H1 (cell line): ENCODE measurements around the gene SHROOM4. TPM values are rescaled to one million over a fixed set of nuclear protein-coding genes. Genes with fewer than 3 reads are reported as not detected.

ENCODE experiments used
- CEBPB ChIP-seq: IDR thresholded peaks from 2 replicates; pipeline ENCODE4 v1.6.1; 2012; ENCODE audit warnings: low read depth, low read length
- FOSL1 ChIP-seq: IDR thresholded peaks from 2 replicates; pipeline ENCODE4 v1.6.1; 2011; ENCODE audit warnings: mild to moderate bottlenecking, low read depth, low read length, moderate library complexity; ENCODE audit not compliant: insufficient read depth
- MAX ChIP-seq: IDR thresholded peaks from 2 replicates; pipeline ENCODE4 v1.6.1; 2012; ENCODE audit warnings: inconsistent platforms
- POLR2AphosphoS5 ChIP-seq: IDR thresholded peaks from 2 replicates; pipeline ENCODE4 v1.6.1; 2011; ENCODE audit warnings: low read depth, low read length
- SP1 ChIP-seq: IDR thresholded peaks from 2 replicates; pipeline ENCODE4 v1.6.1; 2011; ENCODE audit warnings: low read depth, low read length
- SUZ12 ChIP-seq: fragments of 200-600 bp; sonication (generic); IDR thresholded peaks from 2 replicates; pipeline ENCODE4 v1.6.1; 2012; ENCODE audit warnings: mild to moderate bottlenecking, inconsistent platforms, low read length, moderate library complexity, mixed read lengths
- polyA plus RNA-seq, 7 experiments: library from polyadenylated mRNA; depleted of rRNA in 3 of 7; stranded (reverse) in 5 of 7; unstranded in 2 of 7; fragments of >200 nt in 5 of 7; fragments of 200-250 nt in 2 of 7; gene quantifications; 1 replicate in 5 of 7; 2 replicates in 1 of 7; 4 replicates in 1 of 7; pipeline versions ENCODE4 v1.2.1 to v1.2.3, GENCODE V29; 2011 to 2013; ENCODE audit warnings: missing spikeins in 2 of 7, mixed read lengths in 2 of 7
- small RNA-seq: library from polyadenylated mRNA; stranded (forward); fragments of <200 nt; extraction: miRNeasy Mini kit (QIAGEN cat#:217004); gene quantifications from one replicate; pipeline ENCODE3, GENCODE V24; 2013; ENCODE audit not compliant: insufficient read depth
- total RNA-seq: library from RNA; stranded (reverse); fragmentation: NEBNext Ultra II Directional; extraction: Animal tissue kit (Norgen Biotek cat#: 25700); gene quantifications from 2 replicates; pipeline ENCODE4 v1.2.1, GENCODE V29; 2021
- TF ChIP-seq, protein P1 (sequence below): IDR thresholded peaks from 2 replicates; pipeline ENCODE4 v1.6.1; 2012; ENCODE audit warnings: inconsistent platforms

Gene SHROOM4
- total and polyA plus RNA-seq, 2 of the 8 experiments (the other 6 are each of a cell fraction or from before 2014, with no cell fraction given): 1.6 to 5.6 TPM

DNA sequence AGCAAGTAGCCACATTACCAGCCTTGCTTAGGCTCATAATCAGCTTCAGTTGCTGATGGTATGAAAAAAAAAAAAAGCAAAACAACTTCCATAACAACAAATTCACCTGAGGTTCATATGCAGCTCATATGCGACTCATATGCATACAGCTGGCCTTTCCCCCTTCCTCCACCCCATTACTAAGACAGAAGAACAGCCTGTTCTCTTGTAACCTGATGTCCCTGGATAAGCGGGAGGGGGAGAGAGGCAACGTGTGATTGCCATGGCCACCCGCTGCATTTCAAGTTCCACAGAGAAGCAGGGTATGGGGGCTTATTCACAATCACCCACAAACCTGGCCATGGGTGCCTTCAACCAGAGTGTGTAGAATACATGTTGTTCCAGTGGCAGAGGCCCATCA, 248.3 kb downstream of the SHROOM4 start (continued):
- TF ChIP-seq SUZ12 (no peak), SP1 (no peak), FOSL1 (no peak), MAX (no peak), POLR2AphosphoS5 (no peak), CEBPB (no peak)
- TF ChIP-seq, protein P1, sequence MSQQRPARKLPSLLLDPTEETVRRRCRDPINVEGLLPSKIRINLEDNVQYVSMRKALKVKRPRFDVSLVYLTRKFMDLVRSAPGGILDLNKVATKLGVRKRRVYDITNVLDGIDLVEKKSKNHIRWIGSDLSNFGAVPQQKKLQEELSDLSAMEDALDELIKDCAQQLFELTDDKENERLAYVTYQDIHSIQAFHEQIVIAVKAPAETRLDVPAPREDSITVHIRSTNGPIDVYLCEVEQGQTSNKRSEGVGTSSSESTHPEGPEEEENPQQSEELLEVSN: no peak

Small RNA genes within 50 kb of the gene (small RNA-seq; reads per million reads assigned to genes)
- gene RNU6-935P: not detected

Other genes with a start within 250 kb of the SHROOM4 start
- not detected in 2 replicates for gene BMP15, start 96.5 kb upstream of the SHROOM4 start, total RNA-seq
- gene BMP15, start 96.5 kb upstream of the SHROOM4 start, polyA plus RNA-seq (2011; rRNA removed): not detected in 2 replicates